DLD1 (cell line): ENCODE data around the gene GPR15.

Experiments
- in situ Hi-C: cut with HindIII; loops from 2 replicates; pipeline ENCODE4 v1.10.0; 2017; ENCODE audit warnings: low sequenced_read_pairs

The GPR15 gene

DNA sequence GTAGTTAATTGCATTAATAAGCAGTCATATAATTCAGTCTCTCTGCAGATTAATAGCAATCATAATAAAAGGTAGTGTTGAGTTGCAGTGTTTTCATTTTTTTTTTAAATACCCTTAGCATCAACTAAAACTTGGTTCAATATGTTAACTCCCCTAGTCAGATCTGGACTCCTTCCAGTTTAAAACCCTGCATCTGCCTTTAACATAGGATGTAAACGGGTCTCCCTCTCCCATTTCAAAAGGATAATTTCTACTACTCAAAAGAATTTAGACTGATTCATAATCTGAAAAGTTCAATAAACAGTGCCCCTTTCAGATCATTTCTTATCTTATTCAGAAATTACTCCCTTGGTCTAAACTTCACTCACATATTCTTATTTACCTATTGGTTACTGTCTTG lies 50.3 kb downstream of the GPR15 start:
- in situ Hi-C loops, result no loop called here

DNA sequence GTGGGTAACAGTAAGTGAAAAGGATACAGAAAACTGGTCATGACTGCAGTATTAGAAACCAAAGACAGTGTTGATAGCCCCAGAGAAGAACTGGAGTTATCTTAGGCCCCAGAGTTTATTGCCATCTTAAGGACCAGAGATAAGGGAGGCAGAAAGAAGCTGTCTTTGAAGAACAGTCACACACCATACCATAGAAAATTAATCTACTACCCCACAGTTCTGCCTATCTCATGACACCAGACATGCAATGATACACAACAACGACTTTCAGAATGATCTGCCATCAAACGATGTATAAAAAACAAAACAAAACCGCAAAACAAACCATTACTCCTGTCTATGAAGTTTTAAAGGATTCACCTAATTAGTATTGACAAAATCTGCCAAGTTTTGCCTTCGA lies 52.0 kb downstream of the GPR15 start:
- in situ Hi-C loops, result no loop called here
